GM21447 (cell line): ENCODE data around the gene PRPF39.
"Not testable (repeated sequence)": the region's sequence is repeated elsewhere in the genome, so short reads cannot be mapped to it uniquely, and the experiment has no call there.

ENCODE experiments used
- ATAC-seq: cut with Tn5 transposase; IDR thresholded peaks from one replicate; pipeline ENCODE4 v1.9.1; 2021; ENCODE audit not compliant: unreplicated experiment

The PRPF39 gene

GRCh38 chr14:45080416-45080968 lies 3.4 kb upstream of the PRPF39 start:
- not testable (repeated sequence) for ATAC-seq

GRCh38 chr14:45081096-45081495 lies 2.8 kb upstream of the PRPF39 start:
- not testable (repeated sequence) for ATAC-seq

- ATAC-seq: no peak
Measured at GRCh38 chr14:45082420-45082819, 1.5 kb upstream of the PRPF39 start.

GRCh38 chr14:45083617-45083975 lies 320 bp upstream of the PRPF39 start:
- no peak for ATAC-seq

DNA sequence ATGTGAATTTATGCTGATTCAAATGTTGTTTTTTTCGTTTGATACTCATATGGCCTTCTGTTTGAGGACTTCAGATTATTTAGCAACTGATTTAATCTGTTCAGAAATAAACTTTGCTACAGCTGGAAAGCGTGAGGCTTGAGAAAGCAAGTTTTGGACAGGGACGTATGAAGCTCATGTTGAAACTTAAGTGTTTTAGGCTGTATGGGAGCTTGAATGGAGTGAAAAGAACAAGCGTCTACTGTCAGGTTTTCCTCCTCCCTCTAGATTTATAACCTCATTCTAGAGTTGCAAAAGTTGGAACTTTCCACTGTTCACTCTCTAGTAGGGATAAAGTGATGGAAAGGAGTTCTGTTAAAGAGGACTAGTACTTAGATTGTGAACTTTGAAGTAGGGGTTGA lies 1.0 kb downstream of the PRPF39 start:
- ATAC-seq: no peak

DNA sequence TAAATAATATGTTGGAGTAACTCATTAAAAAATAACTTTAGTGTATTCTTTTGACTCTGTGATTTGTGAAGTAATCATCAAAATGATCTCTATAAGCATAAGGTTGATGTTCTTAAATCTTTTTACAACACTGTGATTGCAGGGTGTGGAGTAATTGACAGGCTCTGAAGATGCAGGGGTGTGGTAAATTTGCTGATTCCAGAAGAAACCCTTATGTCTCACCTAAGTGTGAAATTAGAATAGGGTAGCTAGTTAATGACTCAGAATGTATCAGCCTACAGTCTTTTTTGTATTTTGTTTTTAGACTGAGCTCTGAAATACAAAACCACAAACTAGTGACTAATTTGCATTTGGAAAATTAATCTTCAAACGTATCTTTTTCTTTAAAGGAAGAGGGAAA lies 5.9 kb downstream of the PRPF39 start:
- ATAC-seq: peak; percentile 70

DNA sequence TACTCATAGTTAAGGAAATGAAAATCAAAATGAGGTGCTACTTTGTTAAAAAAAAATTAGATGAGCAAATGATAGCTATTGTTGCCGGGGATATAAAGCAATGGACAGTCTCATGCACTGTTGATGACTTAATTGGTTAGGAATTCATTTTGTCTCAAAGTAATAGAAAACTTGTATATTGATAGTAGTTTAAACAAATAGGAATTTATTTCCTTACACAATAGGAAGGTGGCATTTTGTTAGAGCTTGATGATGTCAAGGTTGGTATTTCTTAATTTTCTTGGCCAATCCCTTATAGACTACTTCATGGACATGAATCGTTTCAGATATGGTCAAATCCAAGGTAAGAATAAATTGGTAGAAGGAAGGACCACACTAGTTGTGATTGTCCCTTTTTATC lies 7.8 kb downstream of the PRPF39 start:
- no peak for ATAC-seq

- no peak for ATAC-seq
Measured at GRCh38 chr14:45094275-45094674, 10.4 kb downstream of the PRPF39 start.

DNA sequence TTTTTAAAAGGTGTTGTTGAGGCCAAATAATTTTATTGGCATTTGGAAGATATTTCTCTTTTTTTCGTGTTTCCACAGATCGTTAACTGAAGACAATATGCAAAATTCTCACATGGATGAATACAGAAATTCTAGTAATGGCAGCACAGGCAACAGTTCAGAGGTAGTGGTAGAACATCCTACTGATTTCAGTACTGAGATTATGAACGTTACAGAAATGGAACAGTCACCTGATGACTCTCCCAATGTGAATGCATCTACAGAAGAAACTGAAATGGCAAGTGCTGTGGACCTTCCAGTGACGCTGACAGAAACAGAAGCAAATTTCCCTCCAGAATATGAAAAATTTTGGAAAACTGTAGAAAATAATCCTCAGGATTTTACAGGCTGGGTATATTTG lies 11.2 kb downstream of the PRPF39 start:
- ATAC-seq: no peak

GRCh38 chr14:45096218-45096617 lies 12.3 kb downstream of the PRPF39 start:
- ATAC-seq: no peak

- ATAC-seq: no peak
Measured at GRCh38 chr14:45103806-45104205, 19.9 kb downstream of the PRPF39 start.

DNA sequence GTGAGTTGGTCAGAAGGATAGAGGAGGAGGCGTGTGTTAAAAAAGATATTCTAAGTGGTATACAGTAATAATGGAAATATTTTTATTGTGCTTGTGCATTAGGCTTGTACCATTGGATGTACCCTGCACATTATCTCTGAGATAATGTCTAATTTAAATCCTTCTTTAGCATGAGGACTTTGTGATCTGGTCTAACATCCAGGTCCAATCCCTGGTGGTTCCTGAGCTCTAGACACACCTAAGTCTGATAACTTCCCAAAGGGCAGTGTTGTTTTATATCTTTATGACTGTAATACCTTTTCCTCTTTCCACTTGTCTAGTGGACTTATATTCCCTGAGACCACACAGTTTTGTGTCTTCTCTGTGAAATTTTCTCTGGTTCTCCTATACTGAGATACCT lies 20.6 kb downstream of the PRPF39 start:
- no peak for ATAC-seq

DNA sequence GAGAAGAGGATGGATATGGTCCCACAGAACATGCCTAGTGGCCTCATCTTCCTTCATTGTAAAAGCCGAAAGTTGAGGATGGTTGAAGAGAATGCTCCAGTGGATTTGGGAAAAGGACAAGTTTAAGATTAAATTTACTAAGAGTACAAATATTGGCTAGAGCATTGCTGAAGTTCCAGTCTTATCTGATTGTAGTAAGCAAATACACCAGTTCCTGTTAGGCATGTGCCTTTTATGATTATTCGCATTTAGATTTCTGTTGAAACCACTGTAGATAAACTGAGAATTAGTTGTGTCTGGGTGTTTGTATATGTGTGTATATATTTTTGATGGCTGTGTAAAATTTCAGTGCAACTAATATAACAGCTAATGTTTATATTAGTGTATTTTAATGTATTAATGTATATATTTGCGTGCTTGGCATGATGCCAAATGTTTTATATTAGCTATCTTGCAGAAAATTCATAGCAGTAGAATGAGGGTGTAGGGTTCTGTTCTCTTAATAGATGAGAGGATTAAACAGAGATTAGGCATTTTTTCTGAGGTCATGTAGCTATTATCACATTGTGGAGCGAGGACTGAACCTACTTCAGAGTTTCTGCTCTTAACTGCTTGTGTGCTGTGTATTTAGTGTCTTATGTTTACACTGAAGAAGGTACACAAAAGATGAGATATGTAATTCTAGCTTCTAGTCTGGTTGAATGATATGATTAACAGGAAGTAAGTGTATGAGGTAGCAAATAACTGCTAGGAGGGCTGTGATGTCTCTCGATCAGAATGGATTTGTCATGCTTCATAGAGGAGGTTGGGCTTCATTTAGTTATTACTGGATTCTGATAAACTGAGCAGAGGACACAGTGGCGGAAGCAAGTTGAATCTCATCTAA lies 29.2 kb downstream of the PRPF39 start:
- no peak for ATAC-seq

- no peak for ATAC-seq
Measured at GRCh38 chr14:45114327-45114726, 30.4 kb downstream of the PRPF39 start.

- no peak for ATAC-seq
Measured at GRCh38 chr14:45118594-45118993, 34.7 kb downstream of the PRPF39 start.

GRCh38 chr14:45120096-45120495 lies 36.2 kb downstream of the PRPF39 start:
- ATAC-seq: no peak

DNA sequence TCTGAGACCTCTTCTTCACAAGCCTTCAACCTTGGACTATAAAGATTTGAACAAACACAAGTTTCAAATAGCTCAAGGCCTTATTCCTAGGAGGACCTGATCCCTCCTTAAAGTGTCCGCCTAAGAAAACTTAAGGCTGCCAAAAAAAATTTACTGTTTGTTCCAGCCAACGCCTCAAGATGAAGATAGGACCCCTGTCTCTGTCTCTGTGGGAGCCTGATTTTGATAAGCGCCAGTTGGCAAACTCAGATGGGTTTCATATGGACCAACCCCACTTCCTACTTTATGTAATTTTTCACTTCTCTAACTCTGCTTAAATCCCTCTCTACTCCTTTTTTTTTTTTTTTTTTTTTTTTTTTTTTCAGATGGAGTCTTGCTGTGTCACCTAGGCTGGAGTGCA lies 39.4 kb downstream of the PRPF39 start:
- no peak for ATAC-seq

- ATAC-seq: no peak
Measured at GRCh38 chr14:45125754-45126153, 41.8 kb downstream of the PRPF39 start.

DNA sequence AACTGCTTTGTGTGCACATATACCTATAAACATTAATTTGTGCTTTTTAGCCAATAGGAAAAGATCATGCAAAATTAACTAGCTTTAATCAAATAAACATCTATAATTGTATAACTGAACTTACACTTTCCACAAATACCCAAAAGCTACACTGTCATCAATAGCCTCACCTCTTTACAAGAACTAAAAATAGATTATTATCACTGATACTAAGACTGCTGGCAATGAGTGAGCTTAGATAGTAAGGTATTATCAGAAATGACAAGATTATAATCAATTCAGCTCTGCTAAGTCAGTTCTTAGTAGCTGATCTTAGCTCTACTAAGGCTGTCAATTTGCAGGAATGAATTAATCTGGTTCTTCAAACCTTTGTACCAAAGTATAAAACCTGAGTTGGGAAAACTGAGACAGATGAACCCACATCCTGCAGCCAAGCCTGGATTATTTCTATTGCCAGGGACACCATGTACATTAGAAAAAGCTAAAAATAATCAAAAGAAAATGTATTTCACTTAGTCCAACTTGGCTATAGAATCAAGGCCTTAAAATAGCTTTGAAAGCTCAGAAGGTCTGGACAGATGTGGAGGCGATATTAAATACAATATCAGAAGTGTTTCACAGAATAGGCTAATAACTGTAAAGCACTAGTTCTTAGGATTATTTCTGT lies 45.2 kb downstream of the PRPF39 start:
- ATAC-seq: no peak

GRCh38 chr14:45133683-45134050 lies 49.8 kb downstream of the PRPF39 start:
- ATAC-seq: no peak

GRCh38 chr14:45134051-45134958 lies 50.4 kb downstream of the PRPF39 start, which contains the start of gene FKBP3:
FKBP3 (minus strand) TSS chr14:45134481; CDS start chr14:45134456, 25 bp downstream.
- peak; percentile 89 for ATAC-seq
